ENCODE results near the gene ONECUT3. TPM values are rescaled to one million over a fixed set of nuclear protein-coding genes. Genes with fewer than 3 reads are reported as not detected.

Gene ONECUT3
- total and polyA plus RNA-seq, 9 of the 15 experiments (the other 6 are each of a cell fraction or from before 2014, with no cell fraction given), result not detected

DNA sequence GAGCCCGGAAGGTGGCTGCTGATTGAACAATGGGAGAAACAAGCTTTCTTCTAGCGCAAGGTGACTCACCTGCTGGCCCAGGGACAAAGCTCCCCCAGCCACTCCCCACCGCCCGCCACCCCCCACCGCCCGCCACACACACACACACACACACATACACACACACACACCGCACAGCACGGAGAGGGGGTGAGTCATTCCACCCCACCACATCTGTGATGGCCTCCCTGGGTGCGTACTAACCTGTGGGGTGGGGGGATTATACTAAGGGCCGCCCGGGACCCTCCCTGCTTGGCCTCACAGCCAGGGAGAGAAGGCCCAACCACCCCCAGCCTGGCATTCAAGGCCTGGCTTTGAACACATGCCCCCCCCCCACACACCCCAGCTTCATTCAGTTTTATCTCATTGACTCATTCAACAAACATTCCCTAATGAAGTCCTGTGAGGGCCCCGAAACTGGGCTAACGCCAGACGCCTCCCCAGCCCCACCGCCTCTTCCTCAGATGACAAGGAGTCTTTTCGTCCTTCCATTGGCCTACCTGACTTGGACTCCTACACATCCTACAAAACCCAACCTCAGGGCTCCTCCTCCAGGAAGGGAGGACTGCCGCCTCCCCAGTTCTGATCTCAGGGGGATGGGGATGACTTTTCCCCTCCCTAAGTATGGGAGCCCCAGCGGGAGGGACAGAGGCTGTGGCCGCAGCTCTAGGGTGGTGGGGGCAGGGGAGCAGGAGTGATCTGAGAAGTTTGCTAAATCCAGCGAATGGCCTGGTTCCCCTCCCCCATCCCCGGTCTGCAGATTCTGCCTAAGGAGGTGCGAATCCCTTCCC, 5.8 kb upstream of the ONECUT3 start (continued):
- TF ChIP-seq, protein P1, sequence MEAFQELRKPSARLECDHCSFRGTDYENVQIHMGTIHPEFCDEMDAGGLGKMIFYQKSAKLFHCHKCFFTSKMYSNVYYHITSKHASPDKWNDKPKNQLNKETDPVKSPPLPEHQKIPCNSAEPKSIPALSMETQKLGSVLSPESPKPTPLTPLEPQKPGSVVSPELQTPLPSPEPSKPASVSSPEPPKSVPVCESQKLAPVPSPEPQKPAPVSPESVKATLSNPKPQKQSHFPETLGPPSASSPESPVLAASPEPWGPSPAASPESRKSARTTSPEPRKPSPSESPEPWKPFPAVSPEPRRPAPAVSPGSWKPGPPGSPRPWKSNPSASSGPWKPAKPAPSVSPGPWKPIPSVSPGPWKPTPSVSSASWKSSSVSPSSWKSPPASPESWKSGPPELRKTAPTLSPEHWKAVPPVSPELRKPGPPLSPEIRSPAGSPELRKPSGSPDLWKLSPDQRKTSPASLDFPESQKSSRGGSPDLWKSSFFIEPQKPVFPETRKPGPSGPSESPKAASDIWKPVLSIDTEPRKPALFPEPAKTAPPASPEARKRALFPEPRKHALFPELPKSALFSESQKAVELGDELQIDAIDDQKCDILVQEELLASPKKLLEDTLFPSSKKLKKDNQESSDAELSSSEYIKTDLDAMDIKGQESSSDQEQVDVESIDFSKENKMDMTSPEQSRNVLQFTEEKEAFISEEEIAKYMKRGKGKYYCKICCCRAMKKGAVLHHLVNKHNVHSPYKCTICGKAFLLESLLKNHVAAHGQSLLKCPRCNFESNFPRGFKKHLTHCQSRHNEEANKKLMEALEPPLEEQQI (IDR thresholded peaks at IDR 0.05), result no peak
- TF ChIP-seq ZNF282 (CRISPR knock-in tag; IDR thresholded peaks at IDR 0.05) (no peak), ZNF778 (CRISPR knock-in tag; IDR thresholded peaks at IDR 0.05) (no peak), ZNF175 (CRISPR knock-in tag; IDR thresholded peaks at IDR 0.05; ENCODE audit: low read depth) (peak; percentile 22; the same call in 1 of the 2 replicates), ZNF586 (CRISPR knock-in tag; conservative IDR thresholded peaks at IDR 0.05) (no peak), SAFB (IDR thresholded peaks at IDR 0.05; ENCODE audit: borderline replicate concordance, low read depth, low read length) (no peak), ZNF165 (CRISPR knock-in tag; IDR thresholded peaks at IDR 0.05; ENCODE audit: borderline replicate concordance) (no peak), CCNT2 (IDR thresholded peaks at IDR 0.05; ENCODE audit: borderline replicate concordance, extremely low read depth, insufficient read length, low read depth, low read length) (peak; percentile 21), CEBPB (tag; IDR thresholded peaks at IDR 0.05) (no peak)
- TF ChIP-seq, protein P2, sequence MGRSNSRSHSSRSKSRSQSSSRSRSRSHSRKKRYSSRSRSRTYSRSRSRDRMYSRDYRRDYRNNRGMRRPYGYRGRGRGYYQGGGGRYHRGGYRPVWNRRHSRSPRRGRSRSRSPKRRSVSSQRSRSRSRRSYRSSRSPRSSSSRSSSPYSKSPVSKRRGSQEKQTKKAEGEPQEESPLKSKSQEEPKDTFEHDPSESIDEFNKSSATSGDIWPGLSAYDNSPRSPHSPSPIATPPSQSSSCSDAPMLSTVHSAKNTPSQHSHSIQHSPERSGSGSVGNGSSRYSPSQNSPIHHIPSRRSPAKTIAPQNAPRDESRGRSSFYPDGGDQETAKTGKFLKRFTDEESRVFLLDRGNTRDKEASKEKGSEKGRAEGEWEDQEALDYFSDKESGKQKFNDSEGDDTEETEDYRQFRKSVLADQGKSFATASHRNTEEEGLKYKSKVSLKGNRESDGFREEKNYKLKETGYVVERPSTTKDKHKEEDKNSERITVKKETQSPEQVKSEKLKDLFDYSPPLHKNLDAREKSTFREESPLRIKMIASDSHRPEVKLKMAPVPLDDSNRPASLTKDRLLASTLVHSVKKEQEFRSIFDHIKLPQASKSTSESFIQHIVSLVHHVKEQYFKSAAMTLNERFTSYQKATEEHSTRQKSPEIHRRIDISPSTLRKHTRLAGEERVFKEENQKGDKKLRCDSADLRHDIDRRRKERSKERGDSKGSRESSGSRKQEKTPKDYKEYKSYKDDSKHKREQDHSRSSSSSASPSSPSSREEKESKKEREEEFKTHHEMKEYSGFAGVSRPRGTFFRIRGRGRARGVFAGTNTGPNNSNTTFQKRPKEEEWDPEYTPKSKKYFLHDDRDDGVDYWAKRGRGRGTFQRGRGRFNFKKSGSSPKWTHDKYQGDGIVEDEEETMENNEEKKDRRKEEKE (IDR thresholded peaks at IDR 0.05; ENCODE audit: borderline replicate concordance in 1 of 2, control insufficient read depth in 1 of 2, low read depth in 2 of 2, low read length in 1 of 2), result no peak
- TF ChIP-seq, protein P3, sequence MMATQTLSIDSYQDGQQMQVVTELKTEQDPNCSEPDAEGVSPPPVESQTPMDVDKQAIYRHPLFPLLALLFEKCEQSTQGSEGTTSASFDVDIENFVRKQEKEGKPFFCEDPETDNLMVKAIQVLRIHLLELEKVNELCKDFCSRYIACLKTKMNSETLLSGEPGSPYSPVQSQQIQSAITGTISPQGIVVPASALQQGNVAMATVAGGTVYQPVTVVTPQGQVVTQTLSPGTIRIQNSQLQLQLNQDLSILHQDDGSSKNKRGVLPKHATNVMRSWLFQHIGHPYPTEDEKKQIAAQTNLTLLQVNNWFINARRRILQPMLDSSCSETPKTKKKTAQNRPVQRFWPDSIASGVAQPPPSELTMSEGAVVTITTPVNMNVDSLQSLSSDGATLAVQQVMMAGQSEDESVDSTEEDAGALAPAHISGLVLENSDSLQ (IDR thresholded peaks at IDR 0.05), result peak; percentile 56
- TF ChIP-seq, protein P4, sequence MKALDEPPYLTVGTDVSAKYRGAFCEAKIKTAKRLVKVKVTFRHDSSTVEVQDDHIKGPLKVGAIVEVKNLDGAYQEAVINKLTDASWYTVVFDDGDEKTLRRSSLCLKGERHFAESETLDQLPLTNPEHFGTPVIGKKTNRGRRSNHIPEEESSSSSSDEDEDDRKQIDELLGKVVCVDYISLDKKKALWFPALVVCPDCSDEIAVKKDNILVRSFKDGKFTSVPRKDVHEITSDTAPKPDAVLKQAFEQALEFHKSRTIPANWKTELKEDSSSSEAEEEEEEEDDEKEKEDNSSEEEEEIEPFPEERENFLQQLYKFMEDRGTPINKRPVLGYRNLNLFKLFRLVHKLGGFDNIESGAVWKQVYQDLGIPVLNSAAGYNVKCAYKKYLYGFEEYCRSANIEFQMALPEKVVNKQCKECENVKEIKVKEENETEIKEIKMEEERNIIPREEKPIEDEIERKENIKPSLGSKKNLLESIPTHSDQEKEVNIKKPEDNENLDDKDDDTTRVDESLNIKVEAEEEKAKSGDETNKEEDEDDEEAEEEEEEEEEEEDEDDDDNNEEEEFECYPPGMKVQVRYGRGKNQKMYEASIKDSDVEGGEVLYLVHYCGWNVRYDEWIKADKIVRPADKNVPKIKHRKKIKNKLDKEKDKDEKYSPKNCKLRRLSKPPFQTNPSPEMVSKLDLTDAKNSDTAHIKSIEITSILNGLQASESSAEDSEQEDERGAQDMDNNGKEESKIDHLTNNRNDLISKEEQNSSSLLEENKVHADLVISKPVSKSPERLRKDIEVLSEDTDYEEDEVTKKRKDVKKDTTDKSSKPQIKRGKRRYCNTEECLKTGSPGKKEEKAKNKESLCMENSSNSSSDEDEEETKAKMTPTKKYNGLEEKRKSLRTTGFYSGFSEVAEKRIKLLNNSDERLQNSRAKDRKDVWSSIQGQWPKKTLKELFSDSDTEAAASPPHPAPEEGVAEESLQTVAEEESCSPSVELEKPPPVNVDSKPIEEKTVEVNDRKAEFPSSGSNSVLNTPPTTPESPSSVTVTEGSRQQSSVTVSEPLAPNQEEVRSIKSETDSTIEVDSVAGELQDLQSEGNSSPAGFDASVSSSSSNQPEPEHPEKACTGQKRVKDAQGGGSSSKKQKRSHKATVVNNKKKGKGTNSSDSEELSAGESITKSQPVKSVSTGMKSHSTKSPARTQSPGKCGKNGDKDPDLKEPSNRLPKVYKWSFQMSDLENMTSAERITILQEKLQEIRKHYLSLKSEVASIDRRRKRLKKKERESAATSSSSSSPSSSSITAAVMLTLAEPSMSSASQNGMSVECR (CRISPR knock-in tag; IDR thresholded peaks at IDR 0.05), result no peak
- TF ChIP-seq, protein P5, sequence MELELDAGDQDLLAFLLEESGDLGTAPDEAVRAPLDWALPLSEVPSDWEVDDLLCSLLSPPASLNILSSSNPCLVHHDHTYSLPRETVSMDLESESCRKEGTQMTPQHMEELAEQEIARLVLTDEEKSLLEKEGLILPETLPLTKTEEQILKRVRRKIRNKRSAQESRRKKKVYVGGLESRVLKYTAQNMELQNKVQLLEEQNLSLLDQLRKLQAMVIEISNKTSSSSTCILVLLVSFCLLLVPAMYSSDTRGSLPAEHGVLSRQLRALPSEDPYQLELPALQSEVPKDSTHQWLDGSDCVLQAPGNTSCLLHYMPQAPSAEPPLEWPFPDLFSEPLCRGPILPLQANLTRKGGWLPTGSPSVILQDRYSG (tag; conservative IDR thresholded peaks at IDR 0.05; ENCODE audit: low read depth), result no peak
